Raji (cell line): ENCODE measurements around the gene IL24.

Source experiments
- POLR2A ChIP-seq: IDR thresholded peaks from 2 replicates; pipeline ENCODE4 v1.6.1; 2011; ENCODE audit warnings: low read depth, low read length, control low read depth; ENCODE audit not compliant: insufficient read depth

The IL24 gene

DNA sequence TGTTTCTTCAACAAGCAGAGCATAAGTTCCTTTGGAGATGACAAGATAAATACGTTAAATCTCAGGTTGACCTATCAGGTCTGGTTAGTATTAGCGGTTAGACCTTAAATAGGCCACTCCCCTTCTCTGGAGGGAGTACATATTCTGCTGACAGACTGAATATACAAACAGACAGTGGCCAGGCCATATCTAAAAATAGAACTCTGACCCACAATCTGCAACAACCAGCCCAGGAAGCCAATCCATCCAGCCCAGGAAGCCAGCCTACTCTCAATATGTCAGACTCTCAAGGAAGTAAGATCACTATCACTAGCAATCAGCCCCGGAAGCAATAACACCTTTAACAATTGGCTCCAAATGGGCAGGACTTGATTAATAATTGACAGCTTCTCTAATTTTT lies 25.1 kb upstream of the IL24 start:
- no peak for TF ChIP-seq POLR2A

DNA sequence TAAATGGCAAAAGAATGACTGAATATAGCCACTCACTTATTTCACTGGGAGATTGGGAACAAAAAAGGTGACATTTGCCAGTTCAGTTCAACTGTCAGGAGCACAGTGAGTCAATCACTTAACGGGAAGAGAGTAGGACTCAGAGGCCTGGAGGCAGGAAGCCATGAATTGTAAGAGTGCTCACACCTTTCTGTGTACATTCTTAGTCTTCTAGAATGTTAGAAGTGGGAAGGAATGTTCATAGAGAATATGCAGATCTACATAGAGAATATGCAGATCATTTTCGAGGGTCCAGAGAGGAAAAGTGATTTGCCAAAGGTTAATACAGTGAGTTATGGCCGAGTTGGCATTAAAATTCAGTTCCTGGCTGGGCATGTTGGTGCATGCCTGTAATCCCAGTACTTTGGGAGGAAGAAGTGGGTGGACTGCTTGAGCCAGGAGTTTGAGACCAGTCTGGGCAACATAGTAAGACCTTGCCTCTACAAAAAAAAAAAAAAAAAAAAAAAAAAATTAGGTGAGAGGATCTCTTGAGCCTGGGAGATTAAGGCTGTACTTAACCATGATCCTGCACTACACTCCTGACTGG lies 23.5 kb upstream of the IL24 start:
- TF ChIP-seq POLR2A = no peak

DNA sequence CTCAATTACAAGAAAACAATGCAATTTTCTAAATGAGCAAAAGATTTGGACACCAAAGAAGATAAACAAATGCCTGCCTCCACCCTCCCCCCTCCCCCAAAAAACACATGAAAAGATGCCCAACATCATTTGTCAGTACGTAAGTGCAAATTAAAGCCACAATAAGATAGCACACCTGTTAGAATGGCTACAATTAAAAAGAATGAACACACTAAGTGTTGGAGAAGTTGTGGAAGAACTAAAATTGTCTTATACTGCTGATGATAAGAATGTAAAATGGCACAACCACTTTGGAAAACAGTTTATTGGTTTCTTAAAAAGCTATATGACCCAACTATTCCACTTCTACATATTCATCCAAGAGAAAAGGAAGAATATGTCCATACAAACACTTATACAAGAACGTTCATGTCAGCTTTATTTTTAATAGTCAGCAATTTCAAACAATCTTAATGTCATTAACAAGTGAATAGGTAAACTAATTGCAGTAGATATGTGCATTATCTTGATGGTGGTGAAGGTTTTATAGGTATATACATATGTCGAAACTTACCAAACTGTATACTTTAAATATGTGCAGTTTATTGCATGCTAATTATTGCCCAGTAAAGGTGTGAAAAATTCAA lies 21.4 kb upstream of the IL24 start:
- TF ChIP-seq POLR2A = no peak

DNA sequence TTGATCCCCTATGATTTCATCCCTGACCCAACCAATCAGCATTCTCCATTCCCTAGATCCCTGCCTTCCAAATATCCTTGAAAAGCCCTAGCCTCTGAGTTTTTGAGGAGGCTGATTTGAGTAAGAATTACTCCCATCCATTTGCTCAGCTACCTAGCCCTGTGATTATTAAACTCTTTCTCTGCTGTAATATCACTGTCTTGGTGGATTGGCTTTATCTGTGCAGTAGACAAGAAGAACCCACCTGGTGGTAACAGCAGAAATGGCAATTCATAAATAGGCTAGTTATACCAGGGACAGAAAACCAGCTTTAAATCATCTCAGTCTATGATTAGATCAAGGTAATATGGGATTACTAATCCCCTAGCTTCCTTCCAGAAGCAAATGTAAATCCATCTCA lies 18.8 kb upstream of the IL24 start:
- no peak for TF ChIP-seq POLR2A

DNA sequence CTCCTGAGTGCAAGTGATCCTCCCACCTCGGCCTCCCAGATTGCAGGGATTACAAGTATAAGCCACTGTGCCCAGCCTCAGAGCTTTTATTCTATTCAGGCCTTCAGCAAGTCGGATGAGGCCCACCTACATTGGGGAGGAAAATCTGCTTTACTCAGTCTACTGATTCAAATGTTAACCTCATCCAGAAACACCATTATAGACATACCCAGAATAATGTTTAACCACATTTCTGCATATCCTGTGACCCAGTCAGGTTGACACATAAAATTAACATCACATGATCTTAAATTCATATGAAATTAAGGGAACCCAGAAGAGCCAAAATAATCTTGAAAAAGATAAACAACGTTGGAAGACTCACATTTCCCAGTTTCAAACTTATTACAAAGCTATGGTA lies 16.9 kb upstream of the IL24 start:
- no peak for TF ChIP-seq POLR2A

DNA sequence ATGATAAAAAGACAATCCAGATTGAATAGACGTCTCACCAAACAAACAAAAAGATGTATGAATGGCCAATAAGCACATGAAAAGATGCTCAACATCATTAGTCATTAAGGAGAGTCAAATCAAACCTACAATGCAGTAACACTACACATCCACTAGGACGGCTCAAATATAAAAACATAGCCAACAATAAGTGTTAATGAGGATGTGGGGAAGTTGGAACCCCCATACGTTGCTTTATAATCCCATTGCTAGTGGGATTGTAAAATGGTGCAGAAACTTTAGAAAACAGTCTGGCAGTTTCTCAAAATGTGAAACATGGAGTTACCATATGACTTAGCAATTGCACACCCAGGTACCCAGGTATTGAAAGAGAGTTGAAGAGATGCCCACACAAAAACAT lies 14.7 kb upstream of the IL24 start:
- TF ChIP-seq POLR2A = no peak

DNA sequence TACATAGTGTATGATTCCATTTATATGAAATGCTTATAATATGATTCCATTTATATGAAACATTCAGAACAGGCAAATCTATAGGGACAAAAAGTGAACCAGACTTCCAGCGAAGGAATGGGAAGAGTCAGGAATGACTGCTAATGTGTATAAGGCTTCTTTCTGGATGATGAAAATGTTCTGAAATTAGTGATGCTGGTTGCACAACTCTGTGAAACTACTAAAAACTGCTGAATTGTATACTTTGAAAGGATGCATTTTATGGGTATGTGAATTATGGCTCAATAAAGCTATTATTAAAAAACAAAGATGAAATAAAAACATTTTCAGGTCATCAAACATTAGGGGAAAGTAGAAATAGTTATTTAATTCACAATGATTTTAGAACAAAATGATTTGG lies 14.1 kb upstream of the IL24 start:
- no peak for TF ChIP-seq POLR2A

DNA sequence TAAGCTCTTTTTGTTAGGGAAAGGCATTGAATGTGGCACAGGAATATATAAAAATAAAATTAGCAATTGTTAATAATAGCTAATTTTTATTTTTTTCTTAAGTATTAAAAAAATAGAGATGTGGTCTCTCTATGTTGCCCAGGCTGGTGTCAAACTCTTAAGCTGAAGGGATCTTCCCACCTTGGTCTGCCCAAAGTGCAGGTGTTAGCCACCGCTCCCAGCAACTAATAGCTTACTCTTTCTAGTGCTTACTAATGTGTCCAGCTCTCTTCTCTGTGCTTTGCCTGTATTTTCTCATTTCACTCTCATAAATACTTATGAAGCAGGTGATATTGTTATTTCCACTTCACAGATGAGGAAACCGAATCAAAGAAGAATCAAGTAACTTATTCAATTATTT lies 13.4 kb upstream of the IL24 start:
- no peak for TF ChIP-seq POLR2A

DNA sequence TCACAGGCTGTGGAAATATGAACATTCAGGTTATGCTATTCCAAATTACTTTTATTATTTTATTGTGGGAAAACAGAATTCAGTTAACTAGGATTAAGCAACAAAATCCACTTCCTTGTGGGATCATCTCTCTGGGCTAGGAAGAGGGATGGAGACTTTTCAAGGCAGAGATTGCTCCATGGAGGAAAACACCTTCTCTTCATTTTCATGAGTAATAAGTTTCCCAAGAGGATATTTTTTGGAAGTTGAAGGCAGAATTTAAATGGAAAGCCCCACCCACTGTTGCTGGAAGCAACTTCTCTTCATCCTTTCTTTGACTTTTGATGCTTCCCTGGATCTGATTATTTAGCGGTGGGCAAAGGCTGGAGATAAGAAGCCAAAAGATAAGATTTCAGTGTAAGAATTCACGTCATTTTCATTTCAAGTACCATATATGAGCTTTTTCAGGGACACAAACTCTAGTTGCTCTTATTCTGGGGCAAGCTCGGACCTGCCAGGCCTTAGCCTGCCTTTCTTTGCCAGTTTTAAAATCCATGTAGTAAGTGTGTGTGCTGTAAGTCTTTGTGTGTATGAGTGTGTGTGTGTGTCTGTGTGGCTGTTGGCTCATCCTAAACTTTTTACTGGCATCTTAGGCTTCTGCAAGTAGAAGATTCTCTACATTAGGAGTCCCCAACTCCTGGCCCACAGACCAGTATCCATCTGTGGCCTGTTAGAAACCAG lies 11.7 kb upstream of the IL24 start:
- no peak for TF ChIP-seq POLR2A

DNA sequence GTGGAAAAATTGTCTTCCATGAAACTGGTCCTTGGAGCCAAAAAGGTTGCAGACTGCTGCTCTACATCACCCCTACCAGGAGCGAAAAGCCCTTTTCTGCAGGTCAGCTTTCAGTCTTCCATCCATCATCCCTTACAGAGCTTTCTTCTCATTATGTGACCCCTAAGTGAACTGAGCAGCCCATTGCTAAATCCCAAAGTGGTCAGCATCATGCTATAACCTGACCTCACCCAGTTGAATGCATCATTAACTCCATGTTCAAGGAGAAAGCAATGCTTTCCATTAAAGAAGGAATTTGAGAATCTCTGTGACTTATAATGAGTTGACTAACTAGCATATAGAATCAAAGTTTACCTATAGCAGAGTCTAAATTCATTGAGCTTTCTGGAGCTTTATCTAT lies 10.4 kb upstream of the IL24 start:
- no peak for TF ChIP-seq POLR2A

DNA sequence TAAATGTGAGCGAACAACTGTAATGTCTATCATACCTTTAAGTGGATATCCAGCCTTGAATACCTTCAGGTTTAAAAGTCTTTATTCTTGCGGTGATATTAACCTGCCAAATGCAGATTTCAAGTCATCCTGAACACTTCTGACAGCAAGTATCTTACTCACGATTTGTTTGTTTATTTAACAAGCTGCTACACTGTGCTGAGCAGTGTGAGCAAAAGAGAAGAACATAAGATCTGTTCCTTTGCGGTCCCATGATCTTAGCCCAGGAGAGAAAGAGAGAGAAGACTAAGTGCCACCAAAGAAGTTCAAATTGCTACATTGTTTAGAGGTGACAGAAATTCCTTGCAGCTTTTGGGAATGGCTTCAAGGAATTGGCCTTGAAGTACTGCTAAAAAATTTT lies 9.5 kb upstream of the IL24 start:
- TF ChIP-seq POLR2A = no peak

DNA sequence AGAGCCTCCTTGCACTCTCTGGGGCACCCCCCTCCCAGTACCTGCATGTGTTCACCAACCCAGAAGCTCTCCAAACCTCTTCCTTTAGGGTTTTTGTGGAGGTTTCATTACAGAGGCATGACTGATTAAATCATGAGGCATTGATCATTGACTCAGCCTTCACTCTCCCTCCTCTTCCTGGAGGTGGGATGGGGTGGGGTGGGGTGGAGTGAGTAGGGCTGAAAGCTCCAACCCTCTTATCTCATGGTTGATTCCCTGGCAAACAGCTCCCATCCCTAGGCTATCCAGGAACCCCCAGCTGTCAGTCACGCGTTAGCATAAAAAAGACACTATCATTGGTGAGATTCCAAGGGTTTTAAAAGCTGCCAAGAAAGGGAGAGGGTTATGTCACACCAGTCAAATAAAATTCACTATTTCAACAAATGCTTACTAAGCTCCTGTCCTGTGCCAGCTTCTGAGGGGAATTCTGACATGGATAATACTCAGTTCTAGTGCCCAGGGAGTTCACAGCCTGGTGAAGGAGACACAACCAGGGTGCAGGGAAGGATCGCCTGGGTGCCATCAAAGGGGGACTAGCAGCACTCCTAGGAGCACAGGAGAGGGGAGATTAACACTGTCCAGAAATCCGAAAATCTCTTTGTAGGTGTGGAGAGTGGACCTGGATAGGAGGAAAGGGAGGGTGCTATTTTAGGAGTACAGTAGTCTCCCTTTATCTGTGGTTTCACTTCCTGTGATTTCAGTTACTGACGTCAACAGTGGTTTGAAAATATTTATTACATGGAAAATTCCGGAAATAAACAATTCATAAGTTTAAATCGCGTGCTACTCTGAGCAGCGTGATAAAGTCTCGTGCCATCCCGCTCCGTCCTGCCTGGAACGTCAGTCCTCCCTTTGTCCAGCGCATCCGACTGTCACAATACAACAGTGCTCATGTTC lies 6.8 kb upstream of the IL24 start:
- TF ChIP-seq POLR2A = no peak

DNA sequence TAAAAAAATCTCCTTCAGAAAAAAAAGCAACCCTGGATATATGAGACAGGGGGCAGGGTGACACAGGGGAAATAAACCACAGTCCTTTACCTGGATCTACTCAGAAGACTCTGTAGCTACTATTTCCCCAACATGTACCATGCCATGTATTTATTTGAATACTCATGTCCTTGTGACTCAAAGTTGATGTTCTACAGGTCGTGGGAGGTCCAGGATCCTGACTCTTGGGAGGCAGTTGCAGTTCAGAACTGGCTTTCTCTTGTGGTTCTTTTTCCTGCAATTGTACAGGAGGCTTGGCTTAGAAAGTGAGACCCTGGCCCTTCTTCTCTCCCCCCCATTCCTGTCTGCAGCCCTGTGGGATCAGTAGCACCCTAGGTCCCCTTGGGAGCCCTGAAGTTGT lies 5.8 kb upstream of the IL24 start:
- TF ChIP-seq POLR2A = no peak

DNA sequence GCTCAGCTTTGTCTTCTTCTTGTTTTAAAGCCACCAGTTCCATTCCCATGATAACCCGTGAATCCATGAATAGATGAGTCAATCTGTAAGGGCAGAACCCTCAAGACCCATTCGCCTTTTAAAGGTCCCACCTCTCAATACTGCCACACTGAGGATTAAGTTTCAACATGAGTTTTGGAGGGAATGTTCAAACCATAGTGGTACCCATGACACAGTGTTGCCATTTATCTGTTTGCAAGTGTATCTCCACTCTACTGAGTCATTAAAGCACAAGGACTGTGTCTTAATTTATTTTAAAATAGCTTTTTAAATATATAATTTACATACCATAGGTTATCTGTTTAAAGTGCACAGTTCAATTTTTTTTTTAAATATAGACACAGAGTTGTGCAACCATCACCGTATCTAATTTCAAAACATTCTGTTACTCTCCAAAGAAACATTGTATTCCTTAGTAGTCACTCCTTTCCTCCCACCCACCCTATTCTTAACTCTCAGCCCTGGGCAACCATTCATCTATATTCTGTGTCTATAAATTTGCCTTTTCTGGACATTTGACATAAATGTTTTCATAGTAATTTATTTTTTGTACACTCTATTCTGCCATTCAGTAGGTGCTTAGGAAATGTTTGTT lies 4.8 kb upstream of the IL24 start:
- no peak for TF ChIP-seq POLR2A

DNA sequence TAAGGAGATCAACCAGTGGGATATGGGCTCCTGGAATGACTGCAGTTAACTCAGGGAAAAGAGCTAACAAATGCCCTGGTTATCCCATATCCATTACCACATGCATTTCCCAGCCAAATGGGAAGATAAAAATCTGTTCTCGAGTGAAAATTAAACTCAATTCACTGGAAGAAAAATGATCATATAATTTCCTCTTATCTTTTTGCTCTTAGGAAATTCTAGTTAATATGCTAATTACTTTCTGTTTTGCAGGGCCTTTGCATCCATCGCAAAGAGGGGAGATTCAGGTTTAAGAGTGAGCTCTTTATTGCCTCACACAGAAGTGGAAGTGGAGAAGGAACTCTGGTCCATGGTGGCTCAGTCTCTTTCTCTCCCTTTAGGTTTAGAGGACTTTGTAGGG lies 3.9 kb upstream of the IL24 start:
- no peak for TF ChIP-seq POLR2A
